ENCODE data around the gene HSPBAP1. TPM values are rescaled to one million over a fixed set of nuclear protein-coding genes. Genes with fewer than 3 reads are reported as not detected.
"Not testable (repeated sequence)": the region's sequence is repeated elsewhere in the genome, so short reads cannot be mapped to it uniquely, and the experiment has no call there.

HSPBAP1 gene
- total RNA-seq, 2 experiments from 2014 or later = 11.4 to 11.9 TPM

DNA sequence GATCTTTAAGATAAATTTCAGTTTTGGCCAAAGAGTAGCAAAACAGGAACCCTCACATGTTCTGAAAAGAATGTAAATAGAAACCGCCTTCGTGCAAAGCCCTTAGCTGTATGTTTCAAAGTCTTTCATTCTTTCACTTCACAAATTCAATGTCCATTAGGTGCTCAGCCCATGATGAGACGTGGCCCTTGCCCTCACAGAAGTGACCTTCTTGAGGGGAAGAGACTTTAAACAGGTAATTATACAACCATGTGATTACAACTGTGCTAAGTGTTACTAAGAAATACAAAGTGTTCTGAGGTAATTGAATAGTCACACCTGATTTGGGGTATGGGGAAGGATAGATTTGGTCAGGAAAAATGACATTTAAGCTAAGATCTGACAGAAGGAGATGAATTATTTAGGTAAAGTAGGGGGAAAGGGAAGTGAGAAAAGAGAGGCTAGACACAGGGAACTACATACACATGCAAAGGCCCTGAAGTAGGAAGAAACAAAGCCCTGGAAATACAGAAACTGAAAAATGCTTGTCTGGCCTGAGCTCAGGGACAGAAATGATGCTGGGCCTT is 19.6 kb downstream of the HSPBAP1 start:
- no peak overlapping the region for H3K4me3 Mint-ChIP-seq
- POLR2A ChIA-PET = no interaction called here
- no peaks in the 10 kb centered on the region for H3K27me3 Mint-ChIP-seq
- no peak overlapping the region for H3K27ac Mint-ChIP-seq
- DNase-seq (no peak), ATAC-seq (ENCODE audit: low read depth) (no peak)
- H3K4me1 Mint-ChIP-seq = peaks cover 3% of the 10 kb centered on the region
- peaks cover 7% of the 10 kb centered on the region for H3K36me3 Mint-ChIP-seq
- H3K9me3 Mint-ChIP-seq = no peaks in the 10 kb centered on the region

GRCh38 chr3:122772827-122773226 is 20.8 kb downstream of the HSPBAP1 start:
- Mint-ChIP-seq H3K27me3 (no peaks in the 10 kb centered on the region), H3K9me3 (no peaks in the 10 kb centered on the region), H3K4me3 (no peak overlapping the region), H3K36me3 (peaks cover 10% of the 10 kb centered on the region), H3K27ac (no peak overlapping the region), H3K4me1 (peaks cover 3% of the 10 kb centered on the region)
- no peak for DNase-seq
- POLR2A ChIA-PET = no interaction called here
- ATAC-seq (ENCODE audit: low read depth) = no peak

- Mint-ChIP-seq H3K27ac (no peak overlapping the region), H3K9me3 (no peaks in the 10 kb centered on the region), H3K4me3 (no peak overlapping the region), H3K36me3 (peaks cover 10% of the 10 kb centered on the region), H3K27me3 (no peaks in the 10 kb centered on the region), H3K4me1 (peaks cover 3% of the 10 kb centered on the region)
- no peak for ATAC-seq (ENCODE audit: low read depth)
- POLR2A ChIA-PET = no interaction called here
- DNase-seq = no peak
These were observed 23.0 kb downstream of the HSPBAP1 start for GRCh38 chr3:122770521-122771202.

GRCh38 chr3:122767540-122768372 is 25.9 kb downstream of the HSPBAP1 start:
- no peaks in the 10 kb centered on the region for H3K9me3 Mint-ChIP-seq
- no peak overlapping the region for H3K27ac Mint-ChIP-seq
- POLR2A ChIA-PET = no interaction called here
- no peak overlapping the region for H3K4me3 Mint-ChIP-seq
- DNase-seq (no peak), ATAC-seq (ENCODE audit: low read depth) (no peak)
- peaks cover 12% of the 10 kb centered on the region for H3K36me3 Mint-ChIP-seq
- H3K4me1 Mint-ChIP-seq = peaks cover 3% of the 10 kb centered on the region
- H3K27me3 Mint-ChIP-seq = no peaks in the 10 kb centered on the region

- Mint-ChIP-seq H3K27me3 (no peaks in the 10 kb centered on the region), H3K36me3 (peaks cover 14% of the 10 kb centered on the region), H3K27ac (no peak overlapping the region), H3K4me1 (peaks cover 4% of the 10 kb centered on the region), H3K4me3 (no peak overlapping the region), H3K9me3 (no peaks in the 10 kb centered on the region)
- POLR2A ChIA-PET = no interaction called here
- ATAC-seq (ENCODE audit: low read depth) (no peak), DNase-seq (no peak)
These were observed 27.2 kb downstream of the HSPBAP1 start for GRCh38 chr3:122766430-122766829.

DNA sequence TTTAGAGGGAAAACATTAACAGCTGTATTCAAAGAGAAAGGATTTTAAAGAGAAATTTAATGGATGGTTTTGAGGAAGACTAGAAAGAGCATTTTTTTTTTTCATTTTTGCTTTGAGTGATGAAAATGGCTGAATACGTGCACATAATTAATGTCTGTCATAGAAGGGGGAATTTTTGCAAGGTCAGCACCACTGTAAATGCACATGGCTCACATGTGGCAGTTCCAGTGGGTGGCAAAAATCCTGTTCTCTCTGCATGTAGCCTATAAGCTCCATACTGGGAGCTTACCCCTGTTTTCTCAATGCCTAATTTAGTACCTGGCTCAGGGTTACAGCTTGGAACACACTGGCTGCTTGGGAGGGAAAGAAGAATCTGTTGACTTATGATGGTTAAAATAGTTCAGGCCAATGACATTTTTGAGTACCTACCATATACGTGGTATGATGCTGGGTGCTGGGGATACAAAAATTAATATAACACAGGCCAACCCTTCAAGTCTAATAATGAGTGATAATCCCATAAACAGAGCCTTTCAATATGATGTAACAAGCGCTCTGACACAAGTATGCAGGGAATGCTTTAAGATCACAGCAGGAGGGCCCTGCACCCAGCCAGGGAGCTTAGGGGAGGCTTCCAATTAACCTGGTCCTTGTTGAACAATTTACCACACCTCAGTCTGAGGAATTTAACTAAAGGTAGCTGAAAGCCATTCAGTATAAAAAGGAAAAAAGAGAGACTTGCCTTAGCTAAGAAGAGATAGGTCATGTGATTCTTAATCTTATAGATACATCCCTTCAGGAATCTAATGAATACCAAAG is 33.0 kb downstream of the HSPBAP1 start:
- no peak overlapping the region for H3K4me3 Mint-ChIP-seq
- ATAC-seq (ENCODE audit: low read depth) (no peak), DNase-seq (no peak)
- no peaks in the 10 kb centered on the region for H3K27me3 Mint-ChIP-seq
- no peaks in the 10 kb centered on the region for H3K9me3 Mint-ChIP-seq
- POLR2A ChIA-PET = no interaction called here
- peaks cover 12% of the 10 kb centered on the region for H3K4me1 Mint-ChIP-seq
- H3K36me3 Mint-ChIP-seq = peaks cover 14% of the 10 kb centered on the region
- no peak overlapping the region for H3K27ac Mint-ChIP-seq

- Mint-ChIP-seq H3K27me3 (no peaks in the 10 kb centered on the region), H3K36me3 (peaks cover 17% of the 10 kb centered on the region), H3K9me3 (no peaks in the 10 kb centered on the region), H3K4me1 (peaks cover 13% of the 10 kb centered on the region), H3K4me3 (no peak overlapping the region), H3K27ac (peak overlapping the region; percentile 23)
- peak; percentile 77 for ATAC-seq (ENCODE audit: low read depth)
- DNase-seq = peak; percentile 32
- POLR2A ChIA-PET = interaction anchor here (0.6 to 0.7 kb wide), 2 partner anchors 13 to 38 kb away, joined by 3 read pairs; no protein-coding TSS in a partner anchor
These were observed 34.6 kb downstream of the HSPBAP1 start for GRCh38 chr3:122758877-122759560.

GRCh38 chr3:122755491-122755890 is 38.1 kb downstream of the HSPBAP1 start:
- no peak for ATAC-seq (ENCODE audit: low read depth)
- Mint-ChIP-seq H3K27me3 (no peaks in the 10 kb centered on the region), H3K27ac (no peak overlapping the region), H3K4me3 (no peak overlapping the region), H3K9me3 (no peaks in the 10 kb centered on the region), H3K4me1 (peaks cover 12% of the 10 kb centered on the region), H3K36me3 (peaks cover 16% of the 10 kb centered on the region)
- DNase-seq = no peak
- POLR2A ChIA-PET = interaction anchor here (0.6 kb wide), 1 partner anchor 131 kb away, joined by 3 read pairs; no protein-coding TSS in a partner anchor

DNA sequence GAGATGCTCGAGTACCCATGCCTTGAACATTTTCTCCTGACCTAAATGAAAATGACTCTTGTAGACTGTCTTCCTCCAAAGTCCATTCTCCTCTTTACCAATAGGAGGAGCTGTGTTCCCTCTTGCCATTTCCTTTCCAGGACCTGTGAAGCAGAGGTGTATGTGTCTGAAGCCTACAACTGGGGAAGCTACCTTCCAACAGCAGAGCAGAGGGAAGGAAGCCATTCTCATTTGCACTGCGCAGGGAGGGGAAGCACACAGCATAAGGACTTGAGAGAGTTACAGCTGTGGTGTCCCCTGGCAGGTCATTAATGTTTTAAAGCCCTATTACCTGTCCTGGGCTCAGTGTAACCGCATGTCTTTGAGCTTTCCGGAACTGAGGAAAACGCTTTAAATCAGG is 38.7 kb downstream of the HSPBAP1 start:
- no peak overlapping the region for H3K4me3 Mint-ChIP-seq
- ATAC-seq (ENCODE audit: low read depth) = peak; percentile 77
- DNase-seq = no peak
- H3K27me3 Mint-ChIP-seq = no peaks in the 10 kb centered on the region
- no peaks in the 10 kb centered on the region for H3K9me3 Mint-ChIP-seq
- POLR2A ChIA-PET = interaction anchor here (0.6 kb wide), 1 partner anchor 132 kb away, joined by 3 read pairs; no protein-coding TSS in a partner anchor
- no peak overlapping the region for H3K27ac Mint-ChIP-seq
- H3K36me3 Mint-ChIP-seq = peaks cover 16% of the 10 kb centered on the region
- peaks cover 12% of the 10 kb centered on the region for H3K4me1 Mint-ChIP-seq

- Mint-ChIP-seq H3K9me3 (no peaks in the 10 kb centered on the region), H3K4me3 (no peak overlapping the region), H3K36me3 (peaks cover 21% of the 10 kb centered on the region), H3K27me3 (no peaks in the 10 kb centered on the region), H3K4me1 (no peaks in the 10 kb centered on the region), H3K27ac (no peak overlapping the region)
- POLR2A ChIA-PET = no interaction called here
- no peak for DNase-seq
- ATAC-seq (ENCODE audit: low read depth) = no peak
These were observed 45.3 kb downstream of the HSPBAP1 start for GRCh38 chr3:122748347-122748746.

GRCh38 chr3:122747295-122747694 is 46.3 kb downstream of the HSPBAP1 start:
- H3K4me1 Mint-ChIP-seq; H3K4me3 Mint-ChIP-seq; ATAC-seq (ENCODE audit: low read depth); POLR2A ChIA-PET; DNase-seq; H3K27ac Mint-ChIP-seq; H3K27me3 Mint-ChIP-seq; H3K9me3 Mint-ChIP-seq: not testable (repeated sequence)
- H3K36me3 Mint-ChIP-seq = peaks cover 28% of the 10 kb centered on the region

GRCh38 chr3:122745369-122746021 is 48.1 kb downstream of the HSPBAP1 start:
- H3K27ac Mint-ChIP-seq = no peak overlapping the region
- H3K4me3 Mint-ChIP-seq = no peak overlapping the region
- no peaks in the 10 kb centered on the region for H3K27me3 Mint-ChIP-seq
- no peaks in the 10 kb centered on the region for H3K9me3 Mint-ChIP-seq
- ATAC-seq (ENCODE audit: low read depth) = no peak
- peaks cover 2% of the 10 kb centered on the region for H3K4me1 Mint-ChIP-seq
- H3K36me3 Mint-ChIP-seq = peaks cover 40% of the 10 kb centered on the region
- POLR2A ChIA-PET = no interaction called here
- DNase-seq = no peak

Measured in activated naive CD8-positive, alpha-beta T cell treated with anti-CD3 and anti-CD28 coated beads, Interleukin-2, amount 10 ng/mL, durations not matched to agents 7 days and 5 days (primary cell).